Measurements from ENCODE around the gene PLCG2. TPM values are rescaled to one million over a fixed set of nuclear protein-coding genes. Genes with fewer than 3 reads are reported as not detected.

PLCG2 gene
- total RNA-seq, 1 donor from 2014 or later: 14.2 TPM

- no peak for DNase-seq (ENCODE audit: extremely low spot score in 2 of 2)
- peaks cover 10% of the 10 kb centered on the region for H3K4me1 ChIP-seq
- H3K9me3 ChIP-seq: no peaks in the 10 kb centered on the region
- no peaks in the 10 kb centered on the region for H3K36me3 ChIP-seq
- H3K4me3 ChIP-seq: peak overlapping the region; percentile 38 to 49
- no peak for TF ChIP-seq POLR2A (IDR thresholded peaks at IDR 0.05)
- TF ChIP-seq, protein P1, sequence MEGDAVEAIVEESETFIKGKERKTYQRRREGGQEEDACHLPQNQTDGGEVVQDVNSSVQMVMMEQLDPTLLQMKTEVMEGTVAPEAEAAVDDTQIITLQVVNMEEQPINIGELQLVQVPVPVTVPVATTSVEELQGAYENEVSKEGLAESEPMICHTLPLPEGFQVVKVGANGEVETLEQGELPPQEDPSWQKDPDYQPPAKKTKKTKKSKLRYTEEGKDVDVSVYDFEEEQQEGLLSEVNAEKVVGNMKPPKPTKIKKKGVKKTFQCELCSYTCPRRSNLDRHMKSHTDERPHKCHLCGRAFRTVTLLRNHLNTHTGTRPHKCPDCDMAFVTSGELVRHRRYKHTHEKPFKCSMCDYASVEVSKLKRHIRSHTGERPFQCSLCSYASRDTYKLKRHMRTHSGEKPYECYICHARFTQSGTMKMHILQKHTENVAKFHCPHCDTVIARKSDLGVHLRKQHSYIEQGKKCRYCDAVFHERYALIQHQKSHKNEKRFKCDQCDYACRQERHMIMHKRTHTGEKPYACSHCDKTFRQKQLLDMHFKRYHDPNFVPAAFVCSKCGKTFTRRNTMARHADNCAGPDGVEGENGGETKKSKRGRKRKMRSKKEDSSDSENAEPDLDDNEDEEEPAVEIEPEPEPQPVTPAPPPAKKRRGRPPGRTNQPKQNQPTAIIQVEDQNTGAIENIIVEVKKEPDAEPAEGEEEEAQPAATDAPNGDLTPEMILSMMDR (IDR thresholded peaks at IDR 0.05): no peak
- TF ChIP-seq POLR2AphosphoS5 (IDR thresholded peaks at IDR 0.05; ENCODE audit: insufficient read depth in 1 of 2, low read depth in 1 of 2): no peak
- no peak overlapping the region for H3K27ac ChIP-seq
- intact Hi-C loops (cut with DNase I): no loop called here
- H3K27me3 ChIP-seq: no peaks in the 10 kb centered on the region
These were observed 32.5 kb upstream of the PLCG2 start for GRCh38 chr16:81746566-81746965.

- intact Hi-C loops (cut with DNase I): no loop called here
- peaks cover 10% of the 10 kb centered on the region for H3K4me1 ChIP-seq
- no peaks in the 10 kb centered on the region for H3K9me3 ChIP-seq
- no peaks in the 10 kb centered on the region for H3K27me3 ChIP-seq
- no peak for DNase-seq (ENCODE audit: extremely low spot score in 2 of 2)
- H3K4me3 ChIP-seq: no peak overlapping the region
- no peak overlapping the region for H3K27ac ChIP-seq
- no peaks in the 10 kb centered on the region for H3K36me3 ChIP-seq
- TF ChIP-seq POLR2AphosphoS5 (IDR thresholded peaks at IDR 0.05; ENCODE audit: insufficient read depth in 1 of 2, low read depth in 1 of 2) (no peak), POLR2A (IDR thresholded peaks at IDR 0.05) (no peak)
These were observed 30.5 kb upstream of the PLCG2 start for GRCh38 chr16:81748476-81749198.

GRCh38 chr16:81752225-81752875 lies 26.7 kb upstream of the PLCG2 start:
- Histone ChIP-seq H3K4me3 (no peak overlapping the region), H3K36me3 (no peaks in the 10 kb centered on the region), H3K4me1 (no peaks in the 10 kb centered on the region), H3K27me3 (no peaks in the 10 kb centered on the region), H3K9me3 (no peaks in the 10 kb centered on the region), H3K27ac (no peak overlapping the region)
- TF ChIP-seq POLR2A (IDR thresholded peaks at IDR 0.05) (no peak), POLR2AphosphoS5 (IDR thresholded peaks at IDR 0.05; ENCODE audit: insufficient read depth in 1 of 2, low read depth in 1 of 2) (no peak)
- TF ChIP-seq, protein P1 (IDR thresholded peaks at IDR 0.05): no peak
- intact Hi-C loops (cut with DNase I): loop anchor here (10.0 kb wide), 1 partner anchor 538 kb away; no protein-coding TSS in a partner anchor
- no peak for DNase-seq (ENCODE audit: extremely low spot score in 2 of 2)

DNA sequence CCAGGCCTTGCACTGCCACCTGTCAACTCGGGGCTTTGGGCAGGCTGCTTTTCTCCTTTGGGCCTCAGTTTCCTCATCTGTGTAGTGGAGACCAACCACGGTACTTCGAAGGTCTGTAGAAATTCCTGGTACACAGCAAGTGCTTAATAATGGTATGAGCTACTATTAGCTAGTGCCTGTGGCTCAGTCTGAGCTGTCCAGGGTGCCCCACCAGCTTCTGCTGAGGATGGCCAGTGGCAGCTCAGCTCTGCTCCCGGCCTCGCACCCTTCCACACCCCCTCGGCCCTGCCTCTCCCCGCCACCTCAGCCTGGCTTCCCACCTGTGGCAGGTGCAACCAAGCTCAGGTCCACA lies 26.2 kb upstream of the PLCG2 start:
- Histone ChIP-seq H3K27me3 (no peaks in the 10 kb centered on the region), H3K4me1 (no peaks in the 10 kb centered on the region), H3K36me3 (no peaks in the 10 kb centered on the region), H3K4me3 (no peak overlapping the region), H3K9me3 (no peaks in the 10 kb centered on the region), H3K27ac (no peak overlapping the region)
- TF ChIP-seq, protein P1 (IDR thresholded peaks at IDR 0.05): no peak
- TF ChIP-seq POLR2AphosphoS5 (IDR thresholded peaks at IDR 0.05; ENCODE audit: insufficient read depth in 1 of 2, low read depth in 1 of 2) (no peak), POLR2A (IDR thresholded peaks at IDR 0.05) (no peak)
- no peak for DNase-seq (ENCODE audit: extremely low spot score in 2 of 2)
- intact Hi-C loops (cut with DNase I): loop anchor here (10.0 kb wide), 1 partner anchor 538 kb away; no protein-coding TSS in a partner anchor

- no peak overlapping the region for H3K4me3 ChIP-seq
- H3K4me1 ChIP-seq: no peaks in the 10 kb centered on the region
- no peak overlapping the region for H3K27ac ChIP-seq
- no peak for TF ChIP-seq POLR2AphosphoS5 (IDR thresholded peaks at IDR 0.05; ENCODE audit: insufficient read depth in 1 of 2, low read depth in 1 of 2)
- TF ChIP-seq, protein P1 (IDR thresholded peaks at IDR 0.05): no peak
- H3K27me3 ChIP-seq: no peaks in the 10 kb centered on the region
- no peak for DNase-seq (ENCODE audit: extremely low spot score in 2 of 2)
- H3K9me3 ChIP-seq: no peaks in the 10 kb centered on the region
- H3K36me3 ChIP-seq: no peaks in the 10 kb centered on the region
- intact Hi-C loops (cut with DNase I): loop anchor here (10.0 kb wide), 1 partner anchor 540 kb away; no protein-coding TSS in a partner anchor
These were observed 24.2 kb upstream of the PLCG2 start for GRCh38 chr16:81754858-81755257.
